Renal pelvis (tissue), 12 donors: Measurements from ENCODE around the gene MACF1. TPM values are rescaled to one million over a fixed set of nuclear protein-coding genes. Genes with fewer than 3 reads are reported as not detected.
"Not testable (repeated sequence)": the region's sequence is repeated elsewhere in the genome, so short reads cannot be mapped to it uniquely, and the experiment has no call there.

Source experiments
- DNase-seq: peaks from one replicate; pipeline ENCODE4 v3.0.0-alpha.2; 2013
- long read RNA-seq, 16 experiments: transcript quantifications; one replicate each; lab custom pipeline, GENCODE V29; 2026
- polyA plus RNA-seq, 3 donors: library from polyadenylated mRNA; unstranded; fragments of 120-200 nt; gene quantifications; one replicate each; pipeline ENCODE4 v1.2.1, GENCODE V29; 2013; ENCODE audit not compliant: insufficient read length in 3 of 3

The MACF1 gene
- 100 to 1,000 TPM; 227 to 318 (median 276) TPM for polyA plus RNA-seq
- long read RNA-seq, donor 1, full-length matches to known transcripts = 8 of 44 reads
- long read RNA-seq, donor 1, partial matches to known transcripts = 36 of 44 reads
- long read RNA-seq, donor 1, other reads (novel, unspliced or antisense) = 0 of 44 reads
- long read RNA-seq, donor 2, full-length matches to known transcripts = 10 of 10 reads
- long read RNA-seq, donor 2, partial matches to known transcripts = 0 of 10 reads
- long read RNA-seq, donor 2, other reads (novel, unspliced or antisense) = 0 of 10 reads
- long read RNA-seq, donor 3, full-length matches to known transcripts = 13 of 20 reads
- long read RNA-seq, donor 3, partial matches to known transcripts = 7 of 20 reads
- long read RNA-seq, donor 3, other reads (novel, unspliced or antisense) = 0 of 20 reads
- long read RNA-seq, donor 4, full-length matches to known transcripts = 12 of 50 reads
- long read RNA-seq, donor 4, partial matches to known transcripts = 38 of 50 reads
- long read RNA-seq, donor 4, other reads (novel, unspliced or antisense) = 0 of 50 reads
- long read RNA-seq, donor 5, full-length matches to known transcripts = 11 of 17 reads
- long read RNA-seq, donor 5, partial matches to known transcripts = 6 of 17 reads
- long read RNA-seq, donor 5, other reads (novel, unspliced or antisense) = 0 of 17 reads
- long read RNA-seq, donor 6, full-length matches to known transcripts = 29 of 48 reads
- long read RNA-seq, donor 6, partial matches to known transcripts = 19 of 48 reads
- long read RNA-seq, donor 6, other reads (novel, unspliced or antisense) = 0 of 48 reads
- long read RNA-seq, donor 7, full-length matches to known transcripts = 35 of 102 reads
- long read RNA-seq, donor 7, partial matches to known transcripts = 67 of 102 reads
- long read RNA-seq, donor 7, other reads (novel, unspliced or antisense) = 0 of 102 reads
- long read RNA-seq, donor 8, full-length matches to known transcripts = 11 of 11 reads
- long read RNA-seq, donor 8, partial matches to known transcripts = 0 of 11 reads
- long read RNA-seq, donor 8, other reads (novel, unspliced or antisense) = 0 of 11 reads
- long read RNA-seq, donor 9, full-length matches to known transcripts = 19 of 74 reads
- long read RNA-seq, donor 9, partial matches to known transcripts = 55 of 74 reads
- long read RNA-seq, donor 9, other reads (novel, unspliced or antisense) = 0 of 74 reads
- long read RNA-seq, donor 10, full-length matches to known transcripts = 28 of 38 reads
- long read RNA-seq, donor 10, partial matches to known transcripts = 10 of 38 reads
- long read RNA-seq, donor 10, other reads (novel, unspliced or antisense) = 0 of 38 reads
- long read RNA-seq, donor 11, full-length matches to known transcripts = 27 of 66 reads
- long read RNA-seq, donor 11, partial matches to known transcripts = 39 of 66 reads
- long read RNA-seq, donor 11, other reads (novel, unspliced or antisense) = 0 of 66 reads
- long read RNA-seq, donor 12, full-length matches to known transcripts = 31 of 49 reads
- long read RNA-seq, donor 12, partial matches to known transcripts = 18 of 49 reads
- long read RNA-seq, donor 12, other reads (novel, unspliced or antisense) = 0 of 49 reads
- long read RNA-seq, donor 13, full-length matches to known transcripts = 17 of 97 reads
- long read RNA-seq, donor 13, partial matches to known transcripts = 80 of 97 reads
- long read RNA-seq, donor 13, other reads (novel, unspliced or antisense) = 0 of 97 reads
- long read RNA-seq, donor 14 = 0 reads
- long read RNA-seq, donor 15, full-length matches to known transcripts = 10 of 10 reads
- long read RNA-seq, donor 15, partial matches to known transcripts = 0 of 10 reads
- long read RNA-seq, donor 15, other reads (novel, unspliced or antisense) = 0 of 10 reads
- long read RNA-seq, donor 16, full-length matches to known transcripts = 18 of 18 reads
- long read RNA-seq, donor 16, partial matches to known transcripts = 0 of 18 reads
- long read RNA-seq, donor 16, other reads (novel, unspliced or antisense) = 0 of 18 reads

GRCh38 chr1:39204441-39205081 lies at the start of gene MACF1:
Gene MACF1, plus strand, starts transcription at chr1:39204695. Its CDS starts 328 bp downstream, at chr1:39205023.
- peak; percentile 66 for DNase-seq

DNA sequence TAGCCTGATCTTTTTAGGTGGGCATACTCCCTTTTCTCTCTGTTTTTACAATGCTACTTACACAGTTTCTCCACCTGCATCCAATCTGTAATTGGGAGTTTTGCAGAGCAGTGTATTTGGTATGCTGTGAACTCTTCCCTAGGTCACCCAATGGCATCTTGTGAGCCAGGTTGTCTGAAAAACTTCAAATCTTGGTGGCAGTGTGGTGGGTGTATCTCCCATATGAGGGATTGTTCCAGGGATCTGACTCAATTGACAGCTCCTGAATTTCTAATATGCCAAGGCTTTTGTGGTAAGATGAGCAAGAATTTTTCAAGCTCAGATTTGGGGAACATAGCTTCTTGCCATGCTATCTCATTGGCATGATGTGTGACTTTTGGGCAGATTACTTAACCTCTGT lies 47.2 kb upstream of the MACF1 start:
- no peak for DNase-seq

DNA sequence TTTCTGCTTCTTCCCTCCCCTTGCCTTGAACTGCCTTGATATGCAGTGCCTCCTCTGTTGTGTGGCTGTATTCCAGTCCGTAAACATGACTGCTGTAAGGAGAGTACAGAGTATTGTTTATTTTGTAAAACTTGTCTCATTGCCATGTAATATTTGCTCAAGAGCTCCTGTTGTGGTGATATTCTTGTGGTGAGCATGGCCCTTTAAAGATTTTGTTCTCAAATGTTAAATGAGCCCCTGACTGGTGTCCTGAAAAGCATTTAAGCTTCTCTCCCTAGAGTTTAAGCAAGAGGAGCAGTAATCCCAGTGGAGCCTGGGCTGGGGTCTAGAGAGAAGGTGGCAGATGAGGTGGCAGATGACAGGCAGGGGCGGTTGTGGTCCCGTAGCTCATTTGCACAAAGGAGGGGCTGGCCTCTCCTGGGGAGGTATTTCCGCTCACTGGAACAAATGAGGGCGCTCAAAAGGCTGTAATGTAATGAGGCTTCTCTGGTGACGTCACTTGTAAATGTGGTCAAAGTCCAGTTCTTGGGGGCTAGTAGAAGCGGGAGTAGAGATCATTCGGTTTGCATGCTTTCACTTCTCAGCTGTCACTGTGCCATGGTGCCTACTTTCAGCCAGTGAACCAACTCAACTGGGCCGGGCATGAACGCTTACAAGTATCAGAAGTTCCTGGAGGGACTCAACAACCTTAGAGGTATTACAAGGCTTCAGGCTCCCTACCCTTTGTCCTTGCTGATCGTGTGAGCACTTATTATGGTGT lies 46.0 kb upstream of the MACF1 start:
- DNase-seq = peak; percentile 75

- no peak for DNase-seq
Measured at GRCh38 chr1:39159224-39160036, 45.1 kb upstream of the MACF1 start.

DNA sequence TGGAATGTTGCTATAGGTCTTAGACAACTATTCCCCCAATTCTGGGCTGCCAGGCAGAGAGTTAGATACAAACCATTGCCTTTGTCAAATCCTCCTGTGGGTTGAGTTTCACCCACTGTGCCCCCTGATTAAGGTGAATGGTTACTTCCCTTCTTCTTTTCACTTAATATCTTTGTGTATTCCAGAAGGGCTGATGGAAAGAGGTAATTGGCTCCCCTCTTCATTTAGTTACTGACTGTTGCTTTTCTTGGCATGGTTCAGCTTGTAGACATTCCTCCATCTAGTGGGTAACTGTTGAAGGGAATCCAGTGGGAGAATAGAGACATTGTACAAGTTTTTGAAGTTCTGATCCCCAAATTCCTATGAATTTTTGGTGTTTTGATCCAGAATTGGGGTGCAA lies 43.8 kb upstream of the MACF1 start:
- no peak for DNase-seq

- not testable (repeated sequence) for DNase-seq
Measured at GRCh38 chr1:39161811-39162210, 42.7 kb upstream of the MACF1 start.

GRCh38 chr1:39163469-39163868 lies 41.0 kb upstream of the MACF1 start:
- DNase-seq = no peak

DNA sequence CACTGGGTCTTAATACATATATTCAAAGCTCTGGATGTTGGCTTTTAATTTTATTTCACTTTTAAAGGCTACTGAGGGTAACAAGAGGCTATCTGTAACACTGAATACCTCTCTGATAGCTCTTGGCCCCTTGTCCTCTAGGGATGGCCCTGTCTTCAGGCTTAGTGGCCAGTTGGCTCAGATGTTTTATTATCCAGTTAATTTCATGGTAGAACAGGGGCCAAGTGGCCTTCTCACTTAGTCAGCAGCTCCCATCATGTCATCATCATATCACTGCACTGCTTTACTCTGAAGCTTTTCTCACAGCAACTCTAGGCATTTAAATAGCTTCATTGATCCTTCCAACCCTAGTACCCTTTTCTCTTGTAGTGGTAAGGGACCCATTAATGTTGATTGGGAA lies 40.2 kb upstream of the MACF1 start:
- DNase-seq = no peak

DNA sequence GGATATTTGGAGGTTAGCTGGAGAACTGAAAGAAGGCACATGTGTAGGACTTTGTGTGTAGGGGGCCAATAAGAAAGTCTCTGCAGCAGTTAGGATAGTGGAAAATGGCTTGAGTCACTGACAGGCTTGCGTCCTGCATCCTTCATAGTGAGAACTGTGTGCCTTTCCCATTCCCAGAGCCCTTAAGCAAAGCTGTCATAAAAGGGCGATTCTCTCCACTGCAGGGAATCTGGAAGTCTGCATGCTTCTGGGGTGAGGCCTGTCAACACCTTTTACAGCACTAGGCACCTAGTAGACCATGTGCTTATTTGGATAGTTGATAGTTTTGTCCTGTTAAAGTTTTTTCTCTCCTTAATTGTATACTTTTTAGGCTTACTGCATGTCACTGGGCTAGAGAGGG lies 39.4 kb upstream of the MACF1 start:
- DNase-seq = no peak

- no peak for DNase-seq
Measured at GRCh38 chr1:39165488-39165887, 39.0 kb upstream of the MACF1 start.

DNA sequence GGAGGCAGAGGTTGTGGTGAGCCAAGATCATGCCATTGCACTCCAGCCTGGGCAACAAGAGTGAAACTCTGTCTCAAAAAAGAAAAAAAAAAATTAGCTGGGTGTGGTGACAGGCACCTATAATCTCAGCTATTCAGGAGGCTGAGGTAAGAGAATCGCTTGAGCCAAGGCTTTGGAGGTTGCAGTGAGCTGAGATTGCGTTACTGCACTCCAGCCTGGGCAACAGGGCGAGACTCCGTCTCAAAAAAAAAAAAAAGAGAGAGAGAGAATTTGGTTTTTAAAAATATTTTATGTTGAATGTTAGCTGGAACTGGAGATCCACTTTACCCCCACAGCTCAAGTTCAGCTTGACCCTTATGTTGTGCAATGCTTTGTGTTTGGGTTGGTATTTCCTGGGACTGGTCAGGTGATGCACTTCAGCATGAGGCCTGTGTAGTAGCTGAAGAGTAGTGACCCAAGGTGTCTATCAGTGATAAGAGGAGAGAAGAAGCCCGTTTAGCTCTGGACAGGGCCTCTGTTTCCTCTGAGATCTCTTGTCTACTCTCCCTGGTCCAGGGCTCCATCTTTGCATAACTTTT lies 36.8 kb upstream of the MACF1 start:
- DNase-seq = no peak

DNA sequence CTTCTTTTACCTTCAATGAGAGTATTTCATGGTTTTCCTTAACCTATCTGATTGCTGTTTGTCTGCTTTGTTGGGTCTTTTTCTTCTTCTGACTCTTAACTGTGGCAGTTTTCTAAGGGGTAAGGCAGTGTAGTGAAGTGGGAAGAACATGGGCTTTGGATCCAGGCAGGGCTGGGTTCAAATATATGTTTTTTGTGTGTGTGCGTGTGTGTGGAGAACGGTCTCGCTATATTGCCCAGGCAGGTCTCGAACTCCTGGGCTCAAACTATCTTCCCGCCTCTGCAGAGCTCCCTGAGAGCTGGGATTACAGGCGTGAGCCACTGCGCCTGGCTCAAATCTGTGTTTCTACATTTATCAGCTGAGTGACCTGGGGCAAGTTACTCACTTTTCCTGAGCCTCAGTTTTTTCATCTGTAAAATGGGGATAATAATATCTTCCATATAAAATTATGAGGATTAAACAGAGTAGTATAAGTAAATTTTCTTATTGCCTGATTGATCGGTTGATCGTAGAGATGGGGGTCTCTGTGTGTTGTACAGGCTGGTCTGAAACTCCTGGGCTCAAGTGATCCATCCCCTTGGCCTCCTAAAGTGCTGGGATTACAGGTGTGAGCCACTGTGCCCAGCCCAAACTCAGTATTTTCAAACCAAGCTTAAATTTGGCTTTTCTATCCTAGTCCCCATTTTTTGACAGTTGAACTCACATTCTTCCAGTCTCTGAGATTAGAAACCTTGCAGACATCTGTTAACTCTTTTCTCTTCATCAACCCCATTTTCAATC lies 36.0 kb upstream of the MACF1 start:
- no peak for DNase-seq

GRCh38 chr1:39170731-39171667 lies 33.5 kb upstream of the MACF1 start:
- DNase-seq = no peak

- DNase-seq = no peak
Measured at GRCh38 chr1:39173119-39173994, 31.1 kb upstream of the MACF1 start.

DNA sequence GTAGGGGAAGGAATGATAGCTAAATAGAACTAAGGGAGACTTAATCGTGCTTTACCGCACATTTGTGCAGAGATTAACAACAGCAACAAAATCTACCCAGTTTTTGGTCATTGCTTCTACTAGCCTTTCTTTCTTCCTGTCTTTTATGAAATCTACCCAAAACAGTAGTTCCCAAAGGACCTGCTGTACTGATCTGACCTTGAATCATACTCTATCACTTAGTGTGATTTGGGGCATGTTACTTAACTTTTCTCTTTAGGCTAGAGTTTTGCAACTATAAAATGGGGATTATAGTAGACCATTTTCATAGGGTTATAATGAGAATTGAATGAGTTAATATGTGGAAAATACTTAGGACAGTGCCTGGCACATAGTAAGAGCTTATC lies 30.5 kb upstream of the MACF1 start:
- DNase-seq = no peak
